SU-DHL-6 (cell line): ENCODE results near the gene KAT2B.

Experiments
- EZH2phosphoT487 ChIP-seq: fragments of 200-600 bp; sonication (generic), shearing (Covaris generic); conservative IDR thresholded peaks from 2 replicates; pipeline ENCODE4 v1.6.1; 2018; ENCODE audit warnings: mild to moderate bottlenecking, antibody characterized with exemption, low read length, moderate library complexity, mixed read lengths
- TF ChIP-seq, protein P1 (sequence below): fragments of 200-600 bp; sonication (generic); IDR thresholded peaks from one replicate; pipeline ENCODE4 v1.5.1; 2017; ENCODE audit warnings: antibody characterized with exemption, mild to moderate bottlenecking, low read length, moderate library complexity; ENCODE audit not compliant: insufficient read depth, poor library complexity, severe bottlenecking

DNA sequence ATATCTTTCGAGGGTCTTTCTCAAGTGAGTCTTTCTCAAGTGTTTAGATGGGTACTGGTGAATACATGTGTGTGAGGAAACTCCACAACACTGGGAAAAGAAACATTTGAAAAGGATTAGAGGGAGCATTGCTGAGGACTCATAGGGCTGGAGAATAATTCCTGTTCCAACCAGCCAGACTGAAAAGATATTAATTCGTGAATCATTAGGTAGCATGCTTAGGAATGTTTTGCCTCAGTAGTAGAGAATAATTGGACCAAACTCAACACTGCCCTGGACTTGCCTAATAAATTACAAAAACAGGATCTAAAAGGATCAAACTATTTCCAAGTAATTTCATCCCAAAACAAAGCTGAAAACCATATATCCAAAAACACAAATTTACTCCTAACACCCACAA, 45.5 kb upstream of the KAT2B start:
- TF ChIP-seq, protein P1, sequence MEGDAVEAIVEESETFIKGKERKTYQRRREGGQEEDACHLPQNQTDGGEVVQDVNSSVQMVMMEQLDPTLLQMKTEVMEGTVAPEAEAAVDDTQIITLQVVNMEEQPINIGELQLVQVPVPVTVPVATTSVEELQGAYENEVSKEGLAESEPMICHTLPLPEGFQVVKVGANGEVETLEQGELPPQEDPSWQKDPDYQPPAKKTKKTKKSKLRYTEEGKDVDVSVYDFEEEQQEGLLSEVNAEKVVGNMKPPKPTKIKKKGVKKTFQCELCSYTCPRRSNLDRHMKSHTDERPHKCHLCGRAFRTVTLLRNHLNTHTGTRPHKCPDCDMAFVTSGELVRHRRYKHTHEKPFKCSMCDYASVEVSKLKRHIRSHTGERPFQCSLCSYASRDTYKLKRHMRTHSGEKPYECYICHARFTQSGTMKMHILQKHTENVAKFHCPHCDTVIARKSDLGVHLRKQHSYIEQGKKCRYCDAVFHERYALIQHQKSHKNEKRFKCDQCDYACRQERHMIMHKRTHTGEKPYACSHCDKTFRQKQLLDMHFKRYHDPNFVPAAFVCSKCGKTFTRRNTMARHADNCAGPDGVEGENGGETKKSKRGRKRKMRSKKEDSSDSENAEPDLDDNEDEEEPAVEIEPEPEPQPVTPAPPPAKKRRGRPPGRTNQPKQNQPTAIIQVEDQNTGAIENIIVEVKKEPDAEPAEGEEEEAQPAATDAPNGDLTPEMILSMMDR, result no peak
- no peak for TF ChIP-seq EZH2phosphoT487
